Esophagus squamous epithelium (tissue), 4 donors: ENCODE measurements around the gene ARNT2.

Experiments used
- POLR2A ChIP-seq, 4 donors: fragments of 450-650 bp; IDR thresholded peaks; one replicate each; pipeline ENCODE4 v1.6.1; 2017; ENCODE audit warnings: antibody characterized with exemption in 4 of 4, mild to moderate bottlenecking in 4 of 4, moderate library complexity in 3 of 4
- TF ChIP-seq, protein P1 (sequence below), 6 experiments: fragments of 450-650 bp in 4 of 6; fragments of 200-600 bp in 2 of 6; sonication (generic) in 2 of 6; IDR thresholded peaks; one replicate each; pipeline ENCODE4 v1.5.1; 2016 to 2019; ENCODE audit warnings: antibody characterized with exemption in 6 of 6, mild to moderate bottlenecking in 4 of 6, moderate library complexity in 4 of 6

DNA sequence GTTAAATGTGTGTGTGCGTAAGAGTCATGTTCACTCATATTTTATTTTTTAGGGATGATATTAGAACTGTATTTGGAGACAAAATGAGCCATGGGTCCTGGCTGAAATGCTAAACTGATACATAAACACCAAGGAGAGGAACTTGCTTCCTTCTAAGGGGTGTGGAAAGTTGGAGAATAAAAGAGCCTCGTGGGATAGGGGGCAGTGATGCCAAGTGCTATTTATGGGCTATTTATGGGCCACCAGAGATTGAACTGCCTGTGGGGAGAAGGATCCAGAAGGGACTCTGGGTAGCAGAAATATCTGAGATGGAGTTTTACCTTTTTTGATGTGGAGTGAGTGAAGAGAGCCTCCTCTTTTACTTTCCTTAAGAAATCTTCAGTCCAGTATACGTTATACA is 1.8 kb upstream of the ARNT2 start:
- TF ChIP-seq, protein P1, sequence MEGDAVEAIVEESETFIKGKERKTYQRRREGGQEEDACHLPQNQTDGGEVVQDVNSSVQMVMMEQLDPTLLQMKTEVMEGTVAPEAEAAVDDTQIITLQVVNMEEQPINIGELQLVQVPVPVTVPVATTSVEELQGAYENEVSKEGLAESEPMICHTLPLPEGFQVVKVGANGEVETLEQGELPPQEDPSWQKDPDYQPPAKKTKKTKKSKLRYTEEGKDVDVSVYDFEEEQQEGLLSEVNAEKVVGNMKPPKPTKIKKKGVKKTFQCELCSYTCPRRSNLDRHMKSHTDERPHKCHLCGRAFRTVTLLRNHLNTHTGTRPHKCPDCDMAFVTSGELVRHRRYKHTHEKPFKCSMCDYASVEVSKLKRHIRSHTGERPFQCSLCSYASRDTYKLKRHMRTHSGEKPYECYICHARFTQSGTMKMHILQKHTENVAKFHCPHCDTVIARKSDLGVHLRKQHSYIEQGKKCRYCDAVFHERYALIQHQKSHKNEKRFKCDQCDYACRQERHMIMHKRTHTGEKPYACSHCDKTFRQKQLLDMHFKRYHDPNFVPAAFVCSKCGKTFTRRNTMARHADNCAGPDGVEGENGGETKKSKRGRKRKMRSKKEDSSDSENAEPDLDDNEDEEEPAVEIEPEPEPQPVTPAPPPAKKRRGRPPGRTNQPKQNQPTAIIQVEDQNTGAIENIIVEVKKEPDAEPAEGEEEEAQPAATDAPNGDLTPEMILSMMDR (IDR thresholded peaks at IDR 0.05): no peak
- TF ChIP-seq POLR2A (IDR thresholded peaks at IDR 0.05): no peak
